Psoas muscle (tissue), 8 donors: ENCODE data around the gene AMDHD1. TPM values are rescaled to one million over a fixed set of nuclear protein-coding genes. Genes with fewer than 3 reads are reported as not detected.

Experiments used
- ATAC-seq, 4 donors: fragments of 200-7000 bp; cut with Tn5 transposase; one replicate each; pipeline ENCODE4 v1.9.1; 2020; ENCODE audit warnings: moderate library complexity in 3 of 4, mild to moderate bottlenecking in 2 of 4
- DNase-seq, 2 donors: peaks; one replicate each; pipeline ENCODE4 v3.0.0-alpha.2; 2020
- H3K27ac ChIP-seq: fragments of 200-600 bp; one replicate; pipeline ENCODE4 v1.8.0; 2022
- H3K27me3 ChIP-seq, 3 donors: fragments of 200-600 bp in 1 of 3; one replicate each; pipeline versions ENCODE4 v1.6.1 to v1.8.0; 2013 to 2022; ENCODE audit warnings: low read length in 2 of 3, mild to moderate bottlenecking in 2 of 3, moderate library complexity in 1 of 3; ENCODE audit not compliant: insufficient read depth in 3 of 3
- H3K36me3 ChIP-seq, 2 donors: fragments of 200-600 bp in 1 of 2; one replicate each; pipeline versions ENCODE4 v1.6.1 to v1.8.0; 2013 to 2022; ENCODE audit warnings: low read depth in 1 of 2, mild to moderate bottlenecking in 1 of 2, moderate library complexity in 1 of 2; ENCODE audit not compliant: insufficient read depth in 1 of 2
- H3K4me1 ChIP-seq: fragments of 200-600 bp; one replicate; pipeline ENCODE4 v1.8.0; 2022
- H3K4me3 ChIP-seq: fragments of 200-600 bp; one replicate; pipeline ENCODE4 v1.8.0; 2022; ENCODE audit warnings: mild to moderate bottlenecking
- H3K9me3 ChIP-seq: fragments of 200-600 bp; one replicate; pipeline ENCODE4 v1.8.0; 2022
- WGBS, 3 donors: extraction: QIAGEN DNeasy Blood & Tissue Kit; methylation state at CpG; one replicate each; pipeline versions ENCODE4 v1.1.6 to v1.1.7; 2013; 5-methylcytosine and 5-hydroxymethylcytosine counted together
- intact Hi-C, 2 donors: fragments of 100-400 bp; cut with DNase I; formaldehyde crosslinking; loops; one replicate each; pipeline versions ENCODE4 v1.11.0 to v1.14.2; 2022
- polyA plus RNA-seq, 3 donors: library from polyadenylated mRNA; stranded (reverse); fragments of 200-250 nt; gene quantifications; one replicate each; pipeline ENCODE4 v1.2.3, GENCODE V29; 2013
- total RNA-seq, 4 donors: library from RNA; stranded (reverse); fragmentation: NEBNext Ultra II Directional in 2 of 4; extraction: Animal tissue kit (Norgen Biotek cat#: 25700) in 2 of 4; gene quantifications; one replicate each; pipeline versions ENCODE4 v1.2.1 to v1.2.4, GENCODE V29; 2021 to 2023
- TF ChIP-seq, protein P1 (sequence below): fragments of 200-600 bp; IDR thresholded peaks from one replicate; pipeline ENCODE4 v1.8.0; 2022; ENCODE audit warnings: antibody characterized with exemption
- donor health status: healthy with polysubstance abuse.
- donor health status: DM: no; HTN: no; CAD: no; lungs with moderate emphysema.
- donor health status: Bipolar disorder and iron deficiency.
- donor health status: healthy.
- donor health status: DM: yes; HTN: yes; CAD: no.
- donor health status: DM: no; HTN: no; CAD: no.
- donor health status: DM: no; HTN: no; CAD: no.
- donor health status: DM: yes; HTN: yes; CAD: no.

AMDHD1 gene
- total and polyA plus RNA-seq, 7 donors = 0.18 to 1.1 (median 0.45) TPM

DNA sequence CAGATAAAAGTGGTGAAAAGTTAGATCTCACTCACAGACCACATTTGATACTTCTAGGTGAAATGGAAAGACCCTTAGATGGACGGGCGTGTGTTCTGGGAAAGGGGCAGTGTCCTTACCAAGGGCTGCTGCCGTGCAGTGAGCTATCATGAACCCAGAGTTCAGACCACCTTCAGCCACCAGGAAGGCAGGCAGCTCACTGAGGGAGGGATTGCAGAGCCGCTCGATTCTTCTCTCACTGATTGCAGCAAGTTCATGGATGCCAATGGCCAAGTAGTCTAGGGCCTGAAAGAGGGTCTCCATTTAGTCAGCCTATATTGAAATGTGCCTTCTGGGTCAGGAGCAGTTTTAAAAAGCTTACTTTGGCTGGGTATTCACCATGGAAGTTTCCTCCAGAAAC lies 37.3 kb downstream of the AMDHD1 start:
- H3K4me3 ChIP-seq = no peak overlapping the region
- H3K27me3 ChIP-seq = no peaks in the 10 kb centered on the region
- intact Hi-C loops = no loop called here
- no peaks in the 10 kb centered on the region for H3K9me3 ChIP-seq
- no peak for DNase-seq
- no peaks in the 10 kb centered on the region for H3K36me3 ChIP-seq
- ATAC-seq = no peak
- no peak overlapping the region for H3K27ac ChIP-seq
- no peaks in the 10 kb centered on the region for H3K4me1 ChIP-seq
- TF ChIP-seq, protein P1, sequence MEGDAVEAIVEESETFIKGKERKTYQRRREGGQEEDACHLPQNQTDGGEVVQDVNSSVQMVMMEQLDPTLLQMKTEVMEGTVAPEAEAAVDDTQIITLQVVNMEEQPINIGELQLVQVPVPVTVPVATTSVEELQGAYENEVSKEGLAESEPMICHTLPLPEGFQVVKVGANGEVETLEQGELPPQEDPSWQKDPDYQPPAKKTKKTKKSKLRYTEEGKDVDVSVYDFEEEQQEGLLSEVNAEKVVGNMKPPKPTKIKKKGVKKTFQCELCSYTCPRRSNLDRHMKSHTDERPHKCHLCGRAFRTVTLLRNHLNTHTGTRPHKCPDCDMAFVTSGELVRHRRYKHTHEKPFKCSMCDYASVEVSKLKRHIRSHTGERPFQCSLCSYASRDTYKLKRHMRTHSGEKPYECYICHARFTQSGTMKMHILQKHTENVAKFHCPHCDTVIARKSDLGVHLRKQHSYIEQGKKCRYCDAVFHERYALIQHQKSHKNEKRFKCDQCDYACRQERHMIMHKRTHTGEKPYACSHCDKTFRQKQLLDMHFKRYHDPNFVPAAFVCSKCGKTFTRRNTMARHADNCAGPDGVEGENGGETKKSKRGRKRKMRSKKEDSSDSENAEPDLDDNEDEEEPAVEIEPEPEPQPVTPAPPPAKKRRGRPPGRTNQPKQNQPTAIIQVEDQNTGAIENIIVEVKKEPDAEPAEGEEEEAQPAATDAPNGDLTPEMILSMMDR = no peak
- WGBS, 3 donors = 79 to 86% (median 82%) methylated on average over 5 of the region's 5 CpGs

DNA sequence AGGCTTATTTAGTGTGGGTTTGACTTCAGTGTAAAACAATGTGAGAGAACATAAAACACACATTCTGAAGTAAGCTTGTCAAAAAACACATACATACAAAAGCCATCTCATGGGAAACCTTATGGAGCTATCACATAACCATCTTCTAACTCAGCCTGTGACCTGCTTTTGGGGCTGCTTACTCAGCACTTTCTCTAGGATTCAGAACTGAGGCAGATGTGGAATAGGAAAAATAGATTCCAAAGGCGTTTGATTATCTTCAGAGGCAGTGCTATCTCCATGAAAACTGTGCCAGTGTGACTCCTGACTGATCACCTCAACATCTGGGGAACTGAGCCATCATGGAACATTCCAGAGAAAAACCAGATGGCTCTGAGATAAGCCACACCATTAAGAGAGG lies 39.5 kb downstream of the AMDHD1 start:
- Histone ChIP-seq H3K27ac (no peak overlapping the region), H3K9me3 (no peaks in the 10 kb centered on the region), H3K27me3 (no peaks in the 10 kb centered on the region), H3K4me1 (no peaks in the 10 kb centered on the region), H3K36me3 (no peaks in the 10 kb centered on the region), H3K4me3 (no peak overlapping the region)
- TF ChIP-seq, protein P1 = no peak
- no peak for ATAC-seq
- 72 to 74% (median 74%) methylated on average over 1 of the region's 1 CpG for WGBS, 3 donors
- intact Hi-C loops = no loop called here
- no peak for DNase-seq

DNA sequence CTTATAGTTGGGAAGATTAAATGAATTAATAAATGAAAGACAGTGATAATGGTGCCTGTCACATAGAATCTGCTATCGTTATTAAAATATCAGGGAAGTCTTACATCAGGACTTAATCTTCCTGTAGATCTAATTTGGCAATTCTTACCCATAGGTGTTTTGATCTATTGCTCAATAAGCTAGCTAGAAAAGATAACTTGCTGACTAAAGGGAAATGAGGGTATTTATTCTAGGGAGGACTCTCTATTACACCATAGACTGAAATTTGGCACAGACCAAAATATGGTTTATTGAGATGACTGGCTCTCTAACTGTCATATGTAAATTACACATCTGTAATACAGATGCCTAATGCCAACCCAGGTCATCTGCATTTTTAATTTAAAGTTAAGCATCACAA lies 41.6 kb downstream of the AMDHD1 start:
- ATAC-seq (no peak), DNase-seq (no peak)
- 88 to 95% (median 88%) methylated on average over 1 of the region's 1 CpG for WGBS, 3 donors

DNA sequence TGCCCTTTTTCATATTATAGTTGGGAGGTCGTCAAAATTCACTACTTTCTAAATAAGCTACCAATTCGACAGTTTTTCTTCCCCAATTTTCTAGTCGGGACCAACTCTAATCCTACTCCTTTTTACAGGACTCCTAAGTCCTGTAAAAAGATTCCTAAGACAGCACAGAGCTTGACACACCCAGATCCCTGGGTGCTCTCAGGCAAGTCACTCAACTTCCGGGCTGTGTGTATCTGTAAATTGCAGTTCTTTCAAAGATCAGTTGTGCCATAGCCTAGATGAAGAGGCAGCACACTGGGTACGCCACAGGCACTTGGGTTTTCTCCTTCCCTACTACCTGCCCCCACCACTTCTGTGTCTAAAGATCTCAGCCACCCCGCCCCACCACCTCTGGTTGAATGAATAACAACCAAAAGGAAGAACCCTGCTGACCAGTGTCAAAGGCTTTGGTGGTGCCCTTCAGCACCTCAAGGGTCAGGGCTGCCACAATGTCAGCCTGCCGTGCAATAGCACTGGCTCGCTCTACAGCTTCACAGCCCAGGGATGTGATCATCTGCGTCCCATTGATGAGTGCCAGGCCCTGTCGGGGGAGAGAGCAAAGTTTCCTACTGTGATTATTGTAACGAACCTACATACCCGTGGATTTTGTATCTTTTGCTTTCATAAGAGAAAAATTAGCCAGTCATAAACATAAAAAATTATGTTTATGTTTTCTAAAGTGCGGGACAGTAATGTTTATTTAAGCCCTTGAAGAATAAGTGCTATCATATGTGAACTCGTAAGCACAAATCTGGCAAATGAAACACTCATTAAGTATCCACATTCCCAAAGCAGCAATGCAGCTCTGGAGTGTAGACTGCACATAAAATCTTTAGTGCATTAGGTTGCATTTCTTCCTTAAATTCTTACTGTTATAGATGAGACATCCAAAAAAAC lies 43.8 kb downstream of the AMDHD1 start:
- Histone ChIP-seq H3K4me1 (no peaks in the 10 kb centered on the region), H3K4me3 (no peak overlapping the region), H3K9me3 (no peaks in the 10 kb centered on the region), H3K27me3 (peaks cover 0 to 2% (median 0%) of the 10 kb centered on the region in 3 donors), H3K27ac (no peak overlapping the region), H3K36me3 (no peaks in the 10 kb centered on the region)
- ATAC-seq (no peak), DNase-seq (no peak)
- 73 to 78% (median 76%) methylated on average over 14 of the region's 14 CpGs for WGBS, 3 donors
- TF ChIP-seq, protein P1 = no peak
- intact Hi-C loops = no loop called here

More for the DNA sequence above, 41.6 kb downstream of the AMDHD1 start:
- Histone ChIP-seq H3K4me3 (no peak overlapping the region), H3K27ac (no peak overlapping the region), H3K27me3 (peaks cover 0 to 2% (median 0%) of the 10 kb centered on the region in 3 donors), H3K4me1 (no peaks in the 10 kb centered on the region), H3K9me3 (no peaks in the 10 kb centered on the region), H3K36me3 (no peaks in the 10 kb centered on the region)
- TF ChIP-seq, protein P1 = no peak
- intact Hi-C loops = no loop called here
